GDM1 (cell line): ENCODE measurements around the gene PIGN.

Source experiments
- DNase-seq: peaks from one replicate; lab custom pipeline; 2025; lab: John Stamatoyannopoulos, UW

The PIGN gene

GRCh38 chr18:62106271-62106670 is 80.6 kb downstream of the PIGN start:
- no peak for DNase-seq

- no peak for DNase-seq
Observed at GRCh38 chr18:62105376-62105775, 81.5 kb downstream of the PIGN start.

- DNase-seq: no peak
Observed at GRCh38 chr18:62102221-62102620, 84.6 kb downstream of the PIGN start.

- DNase-seq: no peak
Observed at GRCh38 chr18:62101321-62101721, 85.5 kb downstream of the PIGN start.

GRCh38 chr18:62098960-62099359 is 87.9 kb downstream of the PIGN start:
- no peak for DNase-seq

- no peak for DNase-seq
Observed at GRCh38 chr18:62097698-62098097, 89.2 kb downstream of the PIGN start.

- no peak for DNase-seq
Observed at GRCh38 chr18:62091487-62092120, 95.3 kb downstream of the PIGN start.

- no peak for DNase-seq
Observed at GRCh38 chr18:62089174-62089573, 97.7 kb downstream of the PIGN start.

- no peak for DNase-seq
Observed at GRCh38 chr18:62088156-62088555, 98.7 kb downstream of the PIGN start.

- DNase-seq: no peak
Observed at GRCh38 chr18:62085756-62086155, 101.1 kb downstream of the PIGN start.

- no peak for DNase-seq
Observed at GRCh38 chr18:62081761-62082294, 105.0 kb downstream of the PIGN start.

GRCh38 chr18:62081248-62081647 is 105.6 kb downstream of the PIGN start:
- no peak for DNase-seq

GRCh38 chr18:62080172-62080900 is 106.5 kb downstream of the PIGN start:
- DNase-seq: no peak

GRCh38 chr18:62073461-62074281 is 113.2 kb downstream of the PIGN start:
- no peak for DNase-seq

GRCh38 chr18:62072370-62072769 is 114.5 kb downstream of the PIGN start:
- DNase-seq: no peak

GRCh38 chr18:62071071-62071470 is 115.8 kb downstream of the PIGN start:
- DNase-seq: no peak

GRCh38 chr18:62070302-62070701 is 116.6 kb downstream of the PIGN start:
- DNase-seq: no peak

GRCh38 chr18:62069556-62069955 is 117.3 kb downstream of the PIGN start:
- DNase-seq: no peak

GRCh38 chr18:62066102-62066818 is 120.6 kb downstream of the PIGN start:
- DNase-seq: no peak

GRCh38 chr18:62064361-62064760 is 122.5 kb downstream of the PIGN start:
- DNase-seq: no peak

GRCh38 chr18:62061821-62062478 is 124.9 kb downstream of the PIGN start:
- DNase-seq: no peak
